GM18517 (cell line): ENCODE data around the gene MATN4.
"Not testable (repeated sequence)": the region's sequence is repeated elsewhere in the genome, so short reads cannot be mapped to it uniquely, and the experiment has no call there.

Source experiments
- ATAC-seq: cut with Tn5 transposase; IDR thresholded peaks from one replicate; pipeline ENCODE4 v1.9.1; 2021; ENCODE audit warnings: mild to moderate bottlenecking, moderate library complexity; ENCODE audit not compliant: unreplicated experiment

Gene MATN4, protein sequence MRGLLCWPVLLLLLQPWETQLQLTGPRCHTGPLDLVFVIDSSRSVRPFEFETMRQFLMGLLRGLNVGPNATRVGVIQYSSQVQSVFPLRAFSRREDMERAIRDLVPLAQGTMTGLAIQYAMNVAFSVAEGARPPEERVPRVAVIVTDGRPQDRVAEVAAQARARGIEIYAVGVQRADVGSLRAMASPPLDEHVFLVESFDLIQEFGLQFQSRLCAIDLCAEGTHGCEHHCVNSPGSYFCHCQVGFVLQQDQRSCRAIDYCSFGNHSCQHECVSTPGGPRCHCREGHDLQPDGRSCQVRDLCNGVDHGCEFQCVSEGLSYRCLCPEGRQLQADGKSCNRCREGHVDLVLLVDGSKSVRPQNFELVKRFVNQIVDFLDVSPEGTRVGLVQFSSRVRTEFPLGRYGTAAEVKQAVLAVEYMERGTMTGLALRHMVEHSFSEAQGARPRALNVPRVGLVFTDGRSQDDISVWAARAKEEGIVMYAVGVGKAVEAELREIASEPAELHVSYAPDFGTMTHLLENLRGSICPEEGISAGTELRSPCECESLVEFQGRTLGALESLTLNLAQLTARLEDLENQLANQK

DNA sequence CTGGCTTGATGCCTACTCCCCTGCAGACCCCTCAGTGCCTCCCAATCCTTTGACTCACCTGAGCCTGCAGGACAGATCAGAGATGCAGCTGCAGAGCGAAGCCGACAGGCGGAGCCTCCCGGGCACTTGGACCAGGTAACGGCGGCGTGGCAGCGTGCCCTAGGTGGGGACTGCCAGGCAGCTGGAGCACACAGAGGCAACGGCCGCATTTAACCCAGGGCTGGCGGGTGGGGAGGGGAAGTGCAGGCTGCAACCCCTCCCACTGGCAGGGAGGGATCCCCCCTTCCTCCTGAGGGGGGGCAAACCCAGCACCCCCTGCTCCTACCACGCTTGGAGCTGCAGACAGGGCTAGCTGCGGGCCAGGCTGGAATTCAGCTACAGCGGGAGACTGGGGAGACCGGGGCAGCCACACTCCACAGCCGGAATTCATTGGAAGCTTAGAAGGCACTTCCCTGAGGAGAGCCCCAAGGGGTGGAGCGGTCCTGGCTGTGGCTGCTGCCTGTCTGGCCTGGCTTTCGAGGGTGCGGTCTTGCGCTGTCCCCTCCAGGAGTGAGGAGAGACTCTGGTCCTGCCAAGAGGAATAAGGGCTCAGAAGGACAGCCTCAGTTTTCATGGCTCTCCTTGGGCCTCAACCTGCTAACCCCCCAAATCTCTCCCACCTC, at the start of gene MATN4:
Gene MATN4, minus strand, starts transcription at position 183 of the 662 bp plus-strand sequence. CDS start 2,717 bp downstream, outside the sequence.
- no peak for ATAC-seq

- ATAC-seq = no peak
Observed at GRCh38 chr20:45355209-45356084, 47.3 kb upstream of the MATN4 start.

DNA sequence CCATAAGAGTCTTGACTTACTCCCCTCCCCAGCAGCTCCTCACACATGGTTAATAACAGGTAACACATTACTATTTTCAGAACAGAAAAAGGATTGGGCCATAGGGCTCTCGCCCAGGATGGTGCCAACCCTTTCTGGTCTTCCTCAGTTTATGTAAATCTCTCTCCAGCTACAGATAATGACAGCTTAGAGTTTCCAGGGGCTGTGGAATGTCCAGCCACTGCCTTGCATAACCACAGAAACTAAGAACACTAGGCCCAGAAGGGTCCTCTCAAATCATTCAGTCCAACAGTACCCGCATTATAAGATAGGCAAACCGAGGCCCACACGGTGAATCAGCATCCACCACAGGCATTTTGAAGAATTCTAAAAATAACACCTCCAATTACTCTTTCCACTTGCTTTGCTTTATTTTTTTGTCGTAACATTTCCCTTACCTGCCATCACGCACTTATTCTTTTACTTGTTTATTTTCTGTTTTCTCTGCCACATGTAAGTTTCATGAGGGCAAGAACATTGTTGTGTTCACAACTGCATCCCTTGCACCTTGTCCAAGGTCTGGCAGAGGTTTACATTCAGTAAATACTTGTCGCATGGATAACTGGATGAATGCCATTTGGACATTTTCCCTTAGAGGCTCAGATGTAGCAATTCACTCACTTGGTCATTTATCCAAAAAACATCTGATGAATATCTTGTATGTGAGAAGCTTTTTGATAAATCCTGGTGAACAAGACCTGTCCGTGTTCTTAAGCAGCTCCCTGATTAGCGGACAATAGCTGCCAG, 46.5 kb upstream of the MATN4 start:
- no peak for ATAC-seq

GRCh38 chr20:45353746-45354145, 45.6 kb upstream of the MATN4 start:
- no peak for ATAC-seq

DNA sequence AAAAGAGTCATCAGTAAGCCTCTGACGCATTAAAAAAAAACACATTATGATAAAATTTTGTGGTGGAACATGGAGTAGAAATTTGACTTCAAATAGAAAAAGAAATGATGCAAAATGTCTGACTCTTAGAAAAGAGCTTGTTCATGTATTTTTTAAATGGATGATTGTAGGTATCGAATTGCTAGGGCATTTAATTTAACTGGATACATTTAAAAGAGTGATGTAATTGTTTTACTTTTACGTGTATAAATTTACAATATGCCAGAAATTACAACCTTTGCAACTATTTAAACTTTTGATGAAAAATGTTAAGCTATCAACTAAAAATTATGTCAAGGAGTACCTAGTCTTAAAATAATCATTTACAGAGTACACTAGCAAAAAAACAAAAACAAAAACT, 44.6 kb upstream of the MATN4 start:
- no peak for ATAC-seq

DNA sequence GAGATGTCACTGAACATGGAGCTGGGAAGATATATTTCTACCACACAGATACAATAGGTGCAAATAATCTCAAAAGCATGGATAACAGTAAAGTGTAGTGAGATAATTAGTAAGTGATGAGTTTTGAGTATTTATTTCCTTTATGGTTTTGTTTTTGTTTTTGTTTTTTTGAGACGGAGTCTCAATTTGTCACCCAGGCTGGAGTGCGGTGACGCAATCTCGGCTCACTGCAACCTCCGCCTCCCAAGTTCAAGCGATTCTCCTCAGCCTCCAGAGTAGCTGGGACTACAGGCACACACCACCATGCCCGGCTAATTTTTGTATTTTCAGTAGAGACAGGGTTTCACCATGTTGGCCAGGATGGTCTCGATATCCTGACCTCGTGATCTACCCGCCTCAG, 42.7 kb upstream of the MATN4 start:
- not testable (repeated sequence) for ATAC-seq

- no peak for ATAC-seq
Observed at GRCh38 chr20:45350217-45350616, 42.1 kb upstream of the MATN4 start.

DNA sequence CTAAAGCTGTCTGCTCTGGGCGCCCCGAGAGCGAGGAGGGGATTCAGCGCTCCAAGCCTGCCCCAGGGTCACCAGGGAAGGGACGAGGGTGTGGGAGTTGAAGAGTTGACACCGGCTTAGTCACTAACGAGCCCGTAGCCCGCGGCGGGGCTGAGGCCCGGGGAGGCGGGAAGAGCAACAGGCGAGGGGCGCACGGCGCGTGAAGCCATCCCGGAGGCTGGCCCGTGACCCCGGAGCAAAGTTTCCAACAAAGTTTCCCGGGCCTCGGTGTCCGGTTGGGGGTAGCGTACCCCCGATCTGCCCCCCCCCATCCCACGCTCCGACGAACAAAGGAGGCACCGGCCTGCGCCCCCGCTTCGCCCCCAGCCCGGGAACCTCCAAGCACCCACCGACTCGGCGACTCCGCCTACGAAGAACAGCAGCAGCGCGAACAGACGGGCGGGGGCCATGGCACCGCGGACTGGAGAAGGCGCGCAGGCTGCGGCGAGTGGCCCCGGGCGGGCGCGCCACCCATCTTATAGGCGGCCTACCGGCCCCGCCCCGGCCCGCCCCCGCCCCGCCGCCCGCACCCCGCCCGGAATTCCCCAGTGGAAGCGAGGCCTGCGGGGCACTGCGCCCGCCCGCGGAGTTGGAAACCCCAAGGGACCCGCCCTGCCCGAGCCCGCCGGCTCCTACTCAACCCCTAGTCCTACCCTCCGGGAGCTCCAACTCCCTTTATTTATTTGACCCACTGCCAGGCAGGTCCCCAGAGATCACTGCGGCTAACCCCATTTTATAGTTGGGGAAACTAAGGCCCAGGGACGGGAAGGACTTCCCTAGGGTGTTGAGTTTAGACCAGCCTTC, 40.1 kb upstream of the MATN4 start, which contains the start of gene SDC4:
Gene SDC4, minus strand, starts transcription at position 489 of the 843 bp plus-strand sequence. Its CDS starts 40 bp downstream, at position 449.
- ATAC-seq = no peak

- ATAC-seq = no peak
Observed at GRCh38 chr20:45347297-45347935, 39.3 kb upstream of the MATN4 start.

GRCh38 chr20:45346851-45347250, 38.8 kb upstream of the MATN4 start:
- ATAC-seq = no peak

GRCh38 chr20:45346291-45346718, 38.2 kb upstream of the MATN4 start:
- no peak for ATAC-seq

DNA sequence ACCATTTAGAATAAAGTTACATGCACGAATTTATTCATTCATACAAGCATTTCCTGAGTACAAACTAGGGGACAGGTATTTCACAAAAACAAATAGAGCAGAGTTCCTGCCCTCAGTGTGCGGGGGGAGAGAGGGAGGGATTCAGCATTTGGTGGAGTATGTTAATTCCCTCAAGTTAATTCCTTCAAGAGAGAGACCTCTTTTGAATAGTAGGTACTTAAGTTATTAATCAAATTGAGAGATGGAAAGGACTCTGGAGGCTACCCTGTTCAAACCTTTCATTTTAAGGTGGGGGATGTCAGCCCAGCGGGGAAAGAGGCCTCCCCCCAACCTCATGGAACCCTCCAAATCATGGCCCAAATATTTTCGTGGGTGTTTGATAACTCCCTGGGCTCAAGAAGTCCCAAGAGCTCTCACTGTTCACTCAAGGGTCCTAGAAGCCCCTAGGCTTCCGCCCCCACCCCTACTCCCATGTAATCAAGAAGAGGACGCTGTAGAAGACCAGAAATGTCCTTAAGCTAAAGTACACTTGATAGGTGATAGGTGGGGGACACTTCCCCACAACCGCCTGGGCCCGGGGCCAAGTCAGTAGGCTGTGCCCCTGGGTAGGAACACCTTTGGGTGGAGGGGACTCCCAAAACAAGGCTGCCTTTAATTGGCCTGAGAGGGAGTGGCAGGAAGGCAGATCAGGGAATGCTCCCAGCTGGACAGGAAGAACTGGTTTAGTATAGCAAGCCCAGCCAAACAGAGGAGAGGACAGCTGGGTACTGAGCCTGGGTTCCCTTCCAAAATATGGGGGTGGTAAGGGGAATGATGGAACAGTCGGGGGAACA, 37.2 kb upstream of the MATN4 start:
- no peak for ATAC-seq

- no peak for ATAC-seq
Observed at GRCh38 chr20:45344168-45344860, 36.2 kb upstream of the MATN4 start.

DNA sequence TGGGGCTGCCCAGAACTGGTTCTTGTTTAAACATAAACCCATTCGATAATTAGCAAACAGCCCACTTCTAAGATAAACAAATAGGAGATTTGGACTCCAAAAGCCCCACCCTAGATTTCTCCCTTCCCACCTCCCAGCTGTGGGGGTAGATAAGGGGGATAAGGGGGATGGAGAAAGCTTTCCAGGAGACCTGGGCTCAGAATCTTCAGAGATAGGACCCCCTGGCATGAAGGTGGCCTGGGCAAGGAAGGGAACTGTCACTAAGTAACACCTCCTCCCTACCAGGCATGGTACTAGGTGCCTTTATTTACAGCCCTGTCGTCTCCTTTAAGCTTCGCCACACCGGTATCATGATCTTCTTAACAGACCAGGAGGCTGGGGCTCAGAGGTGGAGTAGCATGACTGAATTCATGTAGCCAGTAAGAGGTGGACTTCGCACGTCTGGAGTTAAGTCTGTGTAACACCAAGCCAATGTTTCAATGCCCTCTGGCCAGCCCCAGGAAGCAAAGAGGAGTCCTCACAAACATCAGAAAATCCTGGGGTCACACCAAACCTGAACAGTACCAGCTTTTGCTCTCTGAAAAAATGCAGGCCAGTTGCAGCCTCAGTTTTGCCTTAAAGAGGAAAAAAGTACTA, 35.6 kb upstream of the MATN4 start:
- no peak for ATAC-seq

- no peak for ATAC-seq
Observed at GRCh38 chr20:45342855-45343531, 34.9 kb upstream of the MATN4 start.
